Astrocyte of the spinal cord (primary cell): ENCODE measurements around the gene C1orf198.
A peak's percentile ranks its signal among the peaks of the same experiment; 100 is the strongest.
"Not testable (repeated sequence)": the region's sequence is repeated elsewhere in the genome, so short reads cannot be mapped to it uniquely, and the experiment has no call there.

ENCODE experiments used
- DNase-seq: peaks from one replicate; pipeline ENCODE4 v3.0.0; 2011; ENCODE audit warnings: low read depth, low spot score
- H3K4me3 ChIP-seq: 2 replicates; pipeline ENCODE4 v1.5.1; 2011; ENCODE audit warnings: low read depth, mild to moderate bottlenecking, low read length, moderate library complexity
- CTCF ChIP-seq: IDR thresholded peaks from 2 replicates; pipeline ENCODE4 v1.5.1; 2012; ENCODE audit warnings: low read depth, mild to moderate bottlenecking, low read length, inconsistent platforms
- in situ Hi-C: cut with HindIII; loops from 2 replicates; pipeline ENCODE4 v1.10.0; 2017; ENCODE audit warnings: low sequenced_read_pairs

Gene C1orf198

DNA sequence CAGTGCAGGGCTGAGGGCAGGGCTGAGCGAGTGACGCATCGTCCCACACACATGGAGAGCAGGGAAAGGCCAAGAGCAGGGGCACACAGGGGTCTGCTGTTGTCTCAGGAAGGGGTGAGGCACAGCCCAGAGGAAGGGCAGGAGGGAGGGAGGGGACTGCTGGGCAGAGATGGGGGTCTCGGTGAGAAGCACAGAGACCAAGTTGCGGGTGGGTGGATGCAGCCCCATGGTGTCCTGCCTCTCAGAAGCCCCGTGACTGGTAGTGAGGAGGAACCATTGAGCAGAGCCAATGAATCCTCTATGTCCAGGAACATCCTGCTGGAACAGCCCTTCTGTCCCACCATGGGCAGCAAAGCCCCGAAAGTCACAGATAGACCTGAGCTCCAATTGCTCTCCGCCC lies 17.8 kb downstream of the C1orf198 start:
- in situ Hi-C loops, result no loop called here
- no peak overlapping the region for H3K4me3 ChIP-seq
- no peak for DNase-seq
- no peak for TF ChIP-seq CTCF

GRCh38 chr1:230849451-230850224 lies 18.7 kb downstream of the C1orf198 start:
- TF ChIP-seq CTCF, result no peak
- peak; percentile 97 for DNase-seq
- in situ Hi-C loops, result no loop called here
- H3K4me3 ChIP-seq, result no peak overlapping the region

- DNase-seq, result no peak
- no peak overlapping the region for H3K4me3 ChIP-seq
- in situ Hi-C loops, result no loop called here
- no peak for TF ChIP-seq CTCF
These were observed 20.1 kb downstream of the C1orf198 start for GRCh38 chr1:230848235-230848634.

DNA sequence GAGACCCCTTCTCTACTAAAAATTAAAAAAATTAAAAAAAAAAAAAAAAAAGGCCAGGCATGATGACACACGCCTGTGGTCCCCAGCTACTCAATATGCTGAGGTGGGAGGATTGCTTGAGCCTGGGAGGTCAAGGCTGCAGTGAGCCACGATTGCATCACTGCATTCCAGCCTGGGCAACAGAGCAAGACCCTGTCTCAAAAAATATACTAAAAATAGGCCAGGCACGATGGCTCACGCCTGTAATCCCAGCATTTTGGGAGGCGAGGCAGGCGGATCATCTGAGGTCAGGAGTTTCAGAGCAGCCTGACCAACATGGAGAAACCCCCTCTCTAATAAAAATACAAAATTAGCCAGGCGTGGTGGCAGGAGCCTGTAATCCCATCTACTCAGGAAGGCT lies 23.1 kb downstream of the C1orf198 start:
- in situ Hi-C loops, DNase-seq, H3K4me3 ChIP-seq: not testable (repeated sequence)

- no peak for TF ChIP-seq CTCF
- in situ Hi-C loops, result no loop called here
- DNase-seq, result no peak
These were observed 23.8 kb downstream of the C1orf198 start for GRCh38 chr1:230844561-230844960.

GRCh38 chr1:230843503-230844309 lies 24.6 kb downstream of the C1orf198 start:
- H3K4me3 ChIP-seq, result no peak overlapping the region
- no peak for DNase-seq
- in situ Hi-C loops, result no loop called here
- TF ChIP-seq CTCF, result no peak

More at GRCh38 chr1:230844561-230844960, 23.8 kb downstream of the C1orf198 start:
- no peak overlapping the region for H3K4me3 ChIP-seq

DNA sequence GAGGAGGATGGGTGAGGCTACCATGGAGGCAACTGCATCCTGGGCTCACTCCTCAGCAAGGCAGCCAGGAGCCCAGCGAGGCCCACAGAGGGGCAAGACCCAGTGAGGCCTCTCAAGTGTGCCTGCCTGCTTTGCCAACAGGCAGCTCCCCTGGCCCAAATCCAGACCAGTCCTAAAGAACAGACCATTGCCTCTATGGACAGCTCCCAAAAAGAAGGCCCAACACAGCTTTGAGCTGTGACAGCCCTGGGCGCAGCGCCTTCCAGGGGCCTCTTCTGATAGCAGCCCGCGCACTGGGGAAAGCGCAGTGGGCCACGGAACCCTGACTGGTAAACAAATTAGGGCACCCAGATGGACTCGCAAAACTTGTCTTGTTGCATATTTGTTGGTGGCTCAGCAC lies 25.5 kb downstream of the C1orf198 start:
- in situ Hi-C loops, result no loop called here
- H3K4me3 ChIP-seq, result no peak overlapping the region
- no peak for TF ChIP-seq CTCF
- DNase-seq, result no peak
